Ascending aorta (tissue), 2 donors: ENCODE results near the gene CD247. TPM values are rescaled to one million over a fixed set of nuclear protein-coding genes. Genes with fewer than 3 reads are reported as not detected.

Experiments
- DNase-seq, 2 donors: peaks; one replicate each; pipeline ENCODE4 v3.0.0-alpha.2; 2019; ENCODE audit warnings: low spot score in 2 of 2
- H3K27ac ChIP-seq, 2 donors: fragments of 200-600 bp; sonication (generic); one replicate each; pipeline ENCODE4 v1.5.1; 2016 to 2017; ENCODE audit warnings: mild to moderate bottlenecking in 1 of 2
- H3K27me3 ChIP-seq: fragments of 200-600 bp; sonication (generic); one replicate; pipeline ENCODE4 v1.5.1; 2017
- H3K36me3 ChIP-seq, 2 donors: fragments of 200-600 bp; sonication (generic); one replicate each; pipeline ENCODE4 v1.5.1; 2016
- H3K4me1 ChIP-seq, 2 donors: fragments of 200-600 bp; sonication (generic); one replicate each; pipeline ENCODE4 v1.5.1; 2016 to 2017; ENCODE audit warnings: mild to moderate bottlenecking in 1 of 2
- H3K4me3 ChIP-seq, 2 donors: fragments of 200-600 bp; sonication (generic); one replicate each; pipeline ENCODE4 v1.5.1; 2016 to 2017; ENCODE audit warnings: mild to moderate bottlenecking in 1 of 2
- H3K9me3 ChIP-seq, 2 donors: fragments of 200-600 bp; sonication (generic); one replicate each; pipeline ENCODE4 v1.5.1; 2016
- intact Hi-C: fragments of 100-400 bp; cut with DNase I; formaldehyde crosslinking; loops from one replicate; pipeline ENCODE4 v1.15.1; 2023
- total RNA-seq: library from RNA; depleted of rRNA; stranded (reverse); fragments of >200 nt; gene quantifications from one replicate; pipeline ENCODE4 v1.1.0, GENCODE V29; 2016
- TF ChIP-seq, protein P1 (sequence below), 3 experiments: fragments of 200-600 bp in 2 of 3; fragments of 450-650 bp in 1 of 3; sonication (generic) in 2 of 3; IDR thresholded peaks; one replicate each; pipeline ENCODE4 v1.5.1; 2016 to 2019; ENCODE audit warnings: antibody characterized with exemption in 3 of 3, mild to moderate bottlenecking in 1 of 3, moderate library complexity in 1 of 3

Gene CD247
- total RNA-seq, 1 donor from 2014 or later = 3.7 TPM

DNA sequence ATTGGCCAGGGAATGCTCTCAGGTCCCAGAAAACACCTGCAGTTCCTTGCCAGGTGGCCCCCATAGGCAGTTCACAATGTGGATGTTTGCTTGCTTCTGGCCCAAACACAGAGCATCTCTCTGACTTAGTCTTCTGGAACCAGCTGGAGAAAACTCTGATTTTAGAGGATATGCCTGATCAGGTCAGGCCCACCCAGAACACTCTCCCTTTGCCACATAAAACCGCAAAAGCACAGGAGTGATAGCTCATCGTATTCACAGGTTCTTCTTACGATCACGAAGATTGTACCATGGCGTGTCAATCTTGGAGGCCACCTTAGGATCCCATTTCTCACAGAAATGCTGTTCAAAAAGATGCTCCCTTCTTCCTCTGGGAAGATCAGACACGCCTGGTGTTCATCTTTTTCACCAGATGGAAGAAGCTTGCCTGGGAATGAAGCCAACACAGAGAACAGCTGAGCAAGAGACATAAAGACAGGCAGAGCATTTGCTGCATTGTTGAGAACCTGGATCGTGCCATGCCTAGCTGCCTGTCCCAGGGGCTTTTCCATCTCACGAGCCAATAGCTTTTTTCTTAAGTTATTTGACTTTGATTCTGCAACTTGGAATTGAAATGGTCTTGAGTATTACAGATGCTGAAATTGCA, 11.6 kb upstream of the CD247 start:
- no peaks in the 10 kb centered on the region for H3K9me3 ChIP-seq
- no peaks in the 10 kb centered on the region for H3K4me1 ChIP-seq
- H3K27ac ChIP-seq = no peak overlapping the region
- no peak overlapping the region for H3K4me3 ChIP-seq
- no peaks in the 10 kb centered on the region for H3K27me3 ChIP-seq
- no peaks in the 10 kb centered on the region for H3K36me3 ChIP-seq
- TF ChIP-seq, protein P1, sequence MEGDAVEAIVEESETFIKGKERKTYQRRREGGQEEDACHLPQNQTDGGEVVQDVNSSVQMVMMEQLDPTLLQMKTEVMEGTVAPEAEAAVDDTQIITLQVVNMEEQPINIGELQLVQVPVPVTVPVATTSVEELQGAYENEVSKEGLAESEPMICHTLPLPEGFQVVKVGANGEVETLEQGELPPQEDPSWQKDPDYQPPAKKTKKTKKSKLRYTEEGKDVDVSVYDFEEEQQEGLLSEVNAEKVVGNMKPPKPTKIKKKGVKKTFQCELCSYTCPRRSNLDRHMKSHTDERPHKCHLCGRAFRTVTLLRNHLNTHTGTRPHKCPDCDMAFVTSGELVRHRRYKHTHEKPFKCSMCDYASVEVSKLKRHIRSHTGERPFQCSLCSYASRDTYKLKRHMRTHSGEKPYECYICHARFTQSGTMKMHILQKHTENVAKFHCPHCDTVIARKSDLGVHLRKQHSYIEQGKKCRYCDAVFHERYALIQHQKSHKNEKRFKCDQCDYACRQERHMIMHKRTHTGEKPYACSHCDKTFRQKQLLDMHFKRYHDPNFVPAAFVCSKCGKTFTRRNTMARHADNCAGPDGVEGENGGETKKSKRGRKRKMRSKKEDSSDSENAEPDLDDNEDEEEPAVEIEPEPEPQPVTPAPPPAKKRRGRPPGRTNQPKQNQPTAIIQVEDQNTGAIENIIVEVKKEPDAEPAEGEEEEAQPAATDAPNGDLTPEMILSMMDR (IDR thresholded peaks at IDR 0.05) = no peak
- no peak for DNase-seq
- intact Hi-C loops = loop anchor here (5.0 to 10.0 kb wide), 3 partner anchors 73 to 263 kb away; no protein-coding TSS in a partner anchor

DNA sequence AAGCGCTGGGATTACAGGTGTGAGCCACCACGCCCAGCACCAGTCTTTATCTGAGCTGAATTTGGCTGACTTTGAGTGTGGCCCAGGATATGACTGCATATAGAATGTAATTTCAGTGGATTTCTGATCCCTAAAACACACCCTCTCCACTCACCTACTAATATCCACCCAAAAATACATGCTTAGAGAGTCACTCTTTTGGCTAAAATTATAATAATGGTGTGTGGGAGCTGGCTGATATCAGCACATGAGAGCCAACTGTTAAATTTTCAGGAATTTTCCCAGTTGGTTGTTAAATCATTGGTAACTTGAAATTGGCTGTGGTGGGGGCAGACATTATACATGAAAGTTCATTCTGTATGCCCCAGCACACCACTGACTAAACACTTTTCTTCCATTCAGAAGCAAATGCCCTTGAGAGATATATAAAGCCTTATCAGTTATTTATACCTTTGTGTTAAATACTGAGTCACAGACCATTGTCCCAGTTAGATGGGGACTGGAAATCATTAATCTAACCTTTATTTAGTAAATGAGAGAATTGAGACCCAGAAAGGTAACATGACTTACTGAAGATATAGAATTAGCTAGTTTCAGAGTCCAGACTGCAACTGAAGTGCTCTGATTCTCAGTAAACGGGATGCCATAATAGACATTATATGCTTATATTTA, 9.9 kb upstream of the CD247 start:
- no peak for DNase-seq
- intact Hi-C loops = no loop called here
- H3K4me1 ChIP-seq = no peaks in the 10 kb centered on the region
- TF ChIP-seq, protein P1 (IDR thresholded peaks at IDR 0.05) = no peak
- H3K4me3 ChIP-seq = no peak overlapping the region
- peaks cover 0 to 7% of the 10 kb centered on the region in 2 donors for H3K9me3 ChIP-seq
- no peaks in the 10 kb centered on the region for H3K27me3 ChIP-seq
- H3K27ac ChIP-seq = no peak overlapping the region
- no peaks in the 10 kb centered on the region for H3K36me3 ChIP-seq

DNA sequence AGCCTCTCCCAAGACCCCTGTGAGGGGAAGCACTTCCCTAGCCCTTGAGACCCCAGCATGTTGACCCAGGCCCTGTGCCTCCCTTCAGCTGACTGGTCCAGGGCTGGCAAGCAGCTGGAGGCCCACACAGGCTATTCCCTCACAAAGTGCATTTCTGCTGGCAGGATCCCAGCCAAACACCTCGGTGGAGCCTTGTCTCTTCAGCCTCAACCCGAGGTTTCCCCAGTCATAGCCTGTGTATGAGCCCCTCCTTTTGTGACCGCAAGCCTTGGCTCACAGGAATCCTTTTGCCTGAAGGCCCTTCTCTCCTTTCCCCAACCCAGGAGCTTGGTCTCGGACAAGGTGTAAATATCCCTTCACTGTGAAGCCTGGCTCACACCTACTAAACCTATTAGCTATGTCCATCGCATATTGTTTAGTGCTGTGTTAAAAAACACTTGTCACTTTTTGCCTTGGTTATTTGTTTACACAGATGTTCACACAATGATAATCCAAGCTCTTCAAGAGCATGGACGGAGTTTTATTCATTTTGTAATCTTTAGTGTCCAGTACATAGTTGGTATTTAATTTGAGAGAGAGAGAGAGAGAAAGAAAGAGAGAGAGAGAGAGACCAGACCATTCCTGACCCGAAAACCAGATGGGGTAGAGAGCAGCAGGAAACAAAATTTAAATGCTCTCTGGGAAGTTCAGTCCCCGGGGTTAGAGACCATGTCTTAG, 8.5 kb upstream of the CD247 start:
- no peak overlapping the region for H3K27ac ChIP-seq
- peaks cover 0 to 7% of the 10 kb centered on the region in 2 donors for H3K9me3 ChIP-seq
- no peaks in the 10 kb centered on the region for H3K4me1 ChIP-seq
- intact Hi-C loops = no loop called here
- no peaks in the 10 kb centered on the region for H3K36me3 ChIP-seq
- no peak for DNase-seq
- H3K4me3 ChIP-seq = no peak overlapping the region
- TF ChIP-seq, protein P1 (IDR thresholded peaks at IDR 0.05) = no peak
- H3K27me3 ChIP-seq = no peaks in the 10 kb centered on the region

DNA sequence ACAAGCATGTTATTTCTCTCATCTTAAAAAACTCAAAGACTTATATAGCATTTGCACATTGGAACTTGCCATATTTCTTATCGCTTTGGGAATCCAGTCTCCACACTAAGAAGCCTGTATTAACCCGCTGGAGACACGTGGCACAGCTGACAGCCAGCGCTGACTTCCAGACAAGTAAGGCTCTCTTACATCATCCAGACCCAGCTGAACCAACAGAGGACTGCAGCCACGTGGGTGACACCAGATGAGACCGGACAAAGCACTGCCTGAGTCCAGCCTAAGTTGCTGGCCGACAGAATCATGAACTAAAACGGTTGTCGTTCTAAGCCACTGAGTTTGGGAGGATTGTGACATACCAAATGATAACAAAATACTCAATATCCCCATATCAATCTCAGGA, 6.3 kb upstream of the CD247 start:
- TF ChIP-seq, protein P1 (IDR thresholded peaks at IDR 0.05) = no peak
- H3K4me3 ChIP-seq = no peak overlapping the region
- intact Hi-C loops = no loop called here
- no peaks in the 10 kb centered on the region for H3K27me3 ChIP-seq
- peaks cover 0 to 7% of the 10 kb centered on the region in 2 donors for H3K9me3 ChIP-seq
- H3K4me1 ChIP-seq = no peaks in the 10 kb centered on the region
- no peak for DNase-seq
- no peaks in the 10 kb centered on the region for H3K36me3 ChIP-seq
- no peak overlapping the region for H3K27ac ChIP-seq

DNA sequence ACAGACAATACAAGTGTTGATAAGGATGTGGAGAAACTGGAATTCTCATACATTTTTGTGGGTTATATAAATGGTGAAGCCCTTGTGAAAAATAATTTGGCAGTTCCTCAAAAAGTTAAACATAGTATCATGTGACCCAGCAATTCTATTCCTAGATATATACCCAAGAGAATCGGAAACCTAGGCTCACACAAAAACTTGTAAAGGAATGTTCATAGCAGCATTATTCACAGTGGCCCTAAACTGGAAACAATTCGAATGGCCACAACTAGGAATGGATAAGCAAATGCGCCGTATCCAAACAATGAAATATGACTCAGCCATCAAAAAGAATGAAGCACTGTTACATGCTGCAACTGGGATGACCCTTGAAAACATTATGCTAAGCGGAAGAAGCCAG, 3.9 kb upstream of the CD247 start:
- Histone ChIP-seq H3K27me3 (no peaks in the 10 kb centered on the region), H3K9me3 (peaks cover 0 to 7% of the 10 kb centered on the region in 2 donors), H3K4me3 (no peak overlapping the region), H3K27ac (no peak overlapping the region), H3K4me1 (no peaks in the 10 kb centered on the region), H3K36me3 (no peaks in the 10 kb centered on the region)
- intact Hi-C loops = no loop called here
- no peak for DNase-seq
- TF ChIP-seq, protein P1 (IDR thresholded peaks at IDR 0.05) = no peak
